ENCODE data around the gene KRTAP12-1. TPM values are rescaled to one million over a fixed set of nuclear protein-coding genes. Genes with fewer than 3 reads are reported as not detected.

The KRTAP12-1 gene
- total and polyA plus RNA-seq, 9 of the 15 experiments (the other 6 are each of a cell fraction or from before 2014, with no cell fraction given) = not detected

DNA sequence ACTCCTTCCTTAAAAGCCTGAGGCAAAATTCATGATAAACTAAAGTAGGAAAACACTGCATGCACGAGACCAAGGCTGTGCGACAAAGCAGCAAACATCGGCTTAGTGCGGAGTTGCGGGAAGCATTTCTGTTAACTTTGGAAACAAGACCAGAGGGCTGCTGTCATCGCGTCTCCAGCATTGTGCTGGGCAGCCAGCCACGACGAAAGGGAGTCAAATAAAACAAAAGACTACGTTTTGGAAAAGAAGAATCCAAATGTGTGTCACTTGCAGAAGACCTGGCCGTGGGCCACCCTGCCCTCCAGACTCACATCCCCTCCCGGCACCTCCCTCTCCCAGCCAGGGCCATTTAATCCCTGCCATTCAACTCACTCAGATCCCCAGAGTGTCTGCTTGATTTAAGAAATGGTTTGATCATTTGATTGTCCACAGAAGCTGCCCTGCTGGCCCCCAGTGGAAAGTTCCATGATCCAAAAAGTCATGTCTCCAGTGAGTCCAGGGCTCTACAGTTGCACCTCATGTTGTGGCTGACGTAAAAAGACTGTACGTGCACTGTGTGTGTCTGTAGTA lies 38.1 kb downstream of the KRTAP12-1 start:
- in situ Hi-C loops (cut with MboI) = no loop called here
- CTCF ChIA-PET (ENCODE audit: low intra/inter-chr PET ratio) = no interaction called here
- no peak for TF ChIP-seq MEF2A (IDR thresholded peaks at IDR 0.05; ENCODE audit: control insufficient read depth, low read depth, low read length)
- TF ChIP-seq, protein P1, sequence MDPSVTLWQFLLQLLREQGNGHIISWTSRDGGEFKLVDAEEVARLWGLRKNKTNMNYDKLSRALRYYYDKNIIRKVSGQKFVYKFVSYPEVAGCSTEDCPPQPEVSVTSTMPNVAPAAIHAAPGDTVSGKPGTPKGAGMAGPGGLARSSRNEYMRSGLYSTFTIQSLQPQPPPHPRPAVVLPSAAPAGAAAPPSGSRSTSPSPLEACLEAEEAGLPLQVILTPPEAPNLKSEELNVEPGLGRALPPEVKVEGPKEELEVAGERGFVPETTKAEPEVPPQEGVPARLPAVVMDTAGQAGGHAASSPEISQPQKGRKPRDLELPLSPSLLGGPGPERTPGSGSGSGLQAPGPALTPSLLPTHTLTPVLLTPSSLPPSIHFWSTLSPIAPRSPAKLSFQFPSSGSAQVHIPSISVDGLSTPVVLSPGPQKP (CRISPR knock-in tag; IDR thresholded peaks at IDR 0.05) = no peak
- no peak for TF ChIP-seq RBFOX2 (IDR thresholded peaks at IDR 0.05; ENCODE audit: low read depth, low read length)
- TF ChIP-seq, protein P2, sequence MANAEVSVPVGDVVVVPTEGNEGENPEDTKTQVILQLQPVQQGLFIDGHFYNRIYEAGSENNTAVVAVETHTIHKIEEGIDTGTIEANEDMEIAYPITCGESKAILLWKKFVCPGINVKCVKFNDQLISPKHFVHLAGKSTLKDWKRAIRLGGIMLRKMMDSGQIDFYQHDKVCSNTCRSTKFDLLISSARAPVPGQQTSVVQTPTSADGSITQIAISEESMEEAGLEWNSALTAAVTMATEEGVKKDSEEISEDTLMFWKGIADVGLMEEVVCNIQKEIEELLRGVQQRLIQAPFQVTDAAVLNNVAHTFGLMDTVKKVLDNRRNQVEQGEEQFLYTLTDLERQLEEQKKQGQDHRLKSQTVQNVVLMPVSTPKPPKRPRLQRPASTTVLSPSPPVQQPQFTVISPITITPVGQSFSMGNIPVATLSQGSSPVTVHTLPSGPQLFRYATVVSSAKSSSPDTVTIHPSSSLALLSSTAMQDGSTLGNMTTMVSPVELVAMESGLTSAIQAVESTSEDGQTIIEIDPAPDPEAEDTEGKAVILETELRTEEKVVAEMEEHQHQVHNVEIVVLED (CRISPR knock-in tag; IDR thresholded peaks at IDR 0.05) = no peak
- no peak for TF ChIP-seq SRSF7 (optimal IDR thresholded peaks at IDR 0.05; ENCODE audit: low read depth, low read length)
- TF ChIP-seq, protein P3, sequence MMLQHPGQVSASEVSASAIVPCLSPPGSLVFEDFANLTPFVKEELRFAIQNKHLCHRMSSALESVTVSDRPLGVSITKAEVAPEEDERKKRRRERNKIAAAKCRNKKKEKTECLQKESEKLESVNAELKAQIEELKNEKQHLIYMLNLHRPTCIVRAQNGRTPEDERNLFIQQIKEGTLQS (IDR thresholded peaks at IDR 0.05) = no peak
- TF ChIP-seq, protein P3 (CRISPR knock-in tag; conservative IDR thresholded peaks at IDR 0.05) = no peak
- TF ChIP-seq TAF1 (IDR thresholded peaks at IDR 0.05; ENCODE audit: control insufficient read depth, extremely low read depth, insufficient read depth, low read length, severe bottlenecking) = no peak
- TF ChIP-seq, protein P4, sequence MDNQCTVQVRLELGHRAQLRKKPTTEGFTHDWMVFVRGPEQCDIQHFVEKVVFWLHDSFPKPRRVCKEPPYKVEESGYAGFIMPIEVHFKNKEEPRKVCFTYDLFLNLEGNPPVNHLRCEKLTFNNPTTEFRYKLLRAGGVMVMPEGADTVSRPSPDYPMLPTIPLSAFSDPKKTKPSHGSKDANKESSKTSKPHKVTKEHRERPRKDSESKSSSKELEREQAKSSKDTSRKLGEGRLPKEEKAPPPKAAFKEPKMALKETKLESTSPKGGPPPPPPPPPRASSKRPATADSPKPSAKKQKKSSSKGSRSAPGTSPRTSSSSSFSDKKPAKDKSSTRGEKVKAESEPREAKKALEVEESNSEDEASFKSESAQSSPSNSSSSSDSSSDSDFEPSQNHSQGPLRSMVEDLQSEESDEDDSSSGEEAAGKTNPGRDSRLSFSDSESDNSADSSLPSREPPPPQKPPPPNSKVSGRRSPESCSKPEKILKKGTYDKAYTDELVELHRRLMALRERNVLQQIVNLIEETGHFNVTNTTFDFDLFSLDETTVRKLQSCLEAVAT (IDR thresholded peaks at IDR 0.05) = no peak
- no peak for TF ChIP-seq ZNF551 (CRISPR knock-in tag; IDR thresholded peaks at IDR 0.05)
- TF ChIP-seq CEBPG (CRISPR knock-in tag; IDR thresholded peaks at IDR 0.05) = no peak
- no peak for TF ChIP-seq CEBPG (tag; conservative IDR thresholded peaks at IDR 0.05 in 1 of 2, IDR thresholded peaks at IDR 0.05 in 1 of 2)
- no peak for TF ChIP-seq GTF2A2 (tag; IDR thresholded peaks at IDR 0.05)
- no peak for TF ChIP-seq FOXM1 (IDR thresholded peaks at IDR 0.05; ENCODE audit: low read depth)
- TF ChIP-seq FOXM1 (CRISPR knock-in tag; IDR thresholded peaks at IDR 0.05; ENCODE audit: low read depth) = no peak
- TF ChIP-seq, protein P5, sequence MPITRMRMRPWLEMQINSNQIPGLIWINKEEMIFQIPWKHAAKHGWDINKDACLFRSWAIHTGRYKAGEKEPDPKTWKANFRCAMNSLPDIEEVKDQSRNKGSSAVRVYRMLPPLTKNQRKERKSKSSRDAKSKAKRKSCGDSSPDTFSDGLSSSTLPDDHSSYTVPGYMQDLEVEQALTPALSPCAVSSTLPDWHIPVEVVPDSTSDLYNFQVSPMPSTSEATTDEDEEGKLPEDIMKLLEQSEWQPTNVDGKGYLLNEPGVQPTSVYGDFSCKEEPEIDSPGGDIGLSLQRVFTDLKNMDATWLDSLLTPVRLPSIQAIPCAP (CRISPR knock-in tag; IDR thresholded peaks at IDR 0.05; ENCODE audit: borderline replicate concordance) = no peak
- no peak for TF ChIP-seq TCF7 (IDR thresholded peaks at IDR 0.05; ENCODE audit: borderline replicate concordance)

More for the DNA sequence above, 38.1 kb downstream of the KRTAP12-1 start:
- no peaks in the 10 kb centered on the region for H4K20me1 ChIP-seq (replicated peaks; ENCODE audit: control insufficient read depth, insufficient read depth, low read length)
- H3K9me1 ChIP-seq (ENCODE audit: control insufficient read depth, insufficient read depth, low read length) = no peaks in the 10 kb centered on the region
- no peak overlapping the region for H3K4me3 ChIP-seq
- H2AFZ ChIP-seq (ENCODE audit: low read depth, low read length) = no peak overlapping the region
- no peaks in the 10 kb centered on the region for H3K36me3 ChIP-seq (ENCODE audit: control insufficient read depth, insufficient read depth, low read length)
- no peaks in the 10 kb centered on the region for H3K4me1 ChIP-seq (replicated peaks in 1 of 2; ENCODE audit: control insufficient read depth in 2 of 2, insufficient read depth in 2 of 2, low read length in 2 of 2)
- ATAC-seq = no peak
- intact Hi-C loops (cut with micrococcal nuclease) = no loop called here
- POLR2A ChIA-PET = no interaction called here
- under 1% methylated on average over 14 of the region's 14 CpGs for WGBS (ENCODE audit: insufficient coverage, low coverage, missing lambda C conversion rate)
- no TSS peak for BruUV-seq (replicated peaks)
- H3K27me3 ChIP-seq (ENCODE audit: control insufficient read depth in 2 of 2, insufficient read depth in 2 of 2, low read length in 2 of 2) = peaks cover 0 to 22% of the 10 kb centered on the region in 2 experiments; a peak in 3 of 5 replicates
- no peaks in the 10 kb centered on the region for H3K79me2 ChIP-seq (ENCODE audit: control insufficient read depth, insufficient read depth, low read length)
- no peak overlapping the region for H3K9ac ChIP-seq (ENCODE audit: insufficient read depth in 1 of 2, low read depth in 2 of 2, low read length in 2 of 2)
- DNase-seq (ENCODE audit: extremely low read depth in 1 of 4, low spot score in 3 of 4) = no peak
- H3K9me3 ChIP-seq (replicated peaks; ENCODE audit: control insufficient read depth, insufficient read depth, low read depth, low read length) = peaks cover 4% of the 10 kb centered on the region
- no peak overlapping the region for H3K27ac ChIP-seq (ENCODE audit: extremely low read depth, low read depth, low read length)
- no peak overlapping the region for H3K4me2 ChIP-seq (ENCODE audit: insufficient read depth, low read length)
- FAIRE-seq = no peak
